ENCODE data around the gene PDE6B. TPM values are rescaled to one million over a fixed set of nuclear protein-coding genes. Genes with fewer than 3 reads are reported as not detected.

PDE6B gene
- total and polyA plus RNA-seq, 8 donors: 7.6 to 21.1 (median 16.4) TPM

GRCh38 chr4:647481-647880 is 22.1 kb downstream of the PDE6B start:
- no peak for ATAC-seq

GRCh38 chr4:648579-649292 is 23.4 kb downstream of the PDE6B start:
- intact Hi-C loops (cut with DNase I): no loop called here
- Histone ChIP-seq H3K27me3 (peaks cover 8 to 85% of the 10 kb centered on the region in 2 donors), H3K36me3 (no peaks in the 10 kb centered on the region), H3K27ac (no peak overlapping the region), H3K4me3 (no peak overlapping the region), H3K9me3 (peaks cover 0 to 3% of the 10 kb centered on the region in 2 donors), H3K4me1 (no peaks in the 10 kb centered on the region)
- peak in 1 of 4 donors; percentile 73 for DNase-seq
- ATAC-seq: no peak
- no peak for TF ChIP-seq CTCF (IDR thresholded peaks at IDR 0.05)

More at GRCh38 chr4:647481-647880, 22.1 kb downstream of the PDE6B start:
- no peak overlapping the region for H3K27ac ChIP-seq
- peaks cover 0 to 3% of the 10 kb centered on the region in 2 donors for H3K9me3 ChIP-seq
- no peaks in the 10 kb centered on the region for H3K36me3 ChIP-seq
- peak in 1 of 4 donors; percentile 26 for DNase-seq
- intact Hi-C loops (cut with DNase I): no loop called here
- no peak for TF ChIP-seq CTCF (IDR thresholded peaks at IDR 0.05)
- no peak overlapping the region for H3K4me3 ChIP-seq
- no peaks in the 10 kb centered on the region for H3K4me1 ChIP-seq
- peaks cover 8 to 74% of the 10 kb centered on the region in 2 donors for H3K27me3 ChIP-seq

GRCh38 chr4:649293-649625 is 23.9 kb downstream of the PDE6B start:
- Histone ChIP-seq H3K27ac (no peak overlapping the region), H3K27me3 (peaks cover 8 to 90% of the 10 kb centered on the region in 2 donors), H3K9me3 (peaks cover 0 to 3% of the 10 kb centered on the region in 2 donors), H3K4me1 (no peaks in the 10 kb centered on the region), H3K36me3 (no peaks in the 10 kb centered on the region), H3K4me3 (no peak overlapping the region)
- DNase-seq (no peak), ATAC-seq (no peak)
- intact Hi-C loops (cut with DNase I): no loop called here
- TF ChIP-seq CTCF (IDR thresholded peaks at IDR 0.05): no peak

- Histone ChIP-seq H3K27me3 (peaks cover 8 to 90% of the 10 kb centered on the region in 2 donors), H3K4me3 (no peak overlapping the region), H3K27ac (no peak overlapping the region), H3K9me3 (no peaks in the 10 kb centered on the region), H3K4me1 (no peaks in the 10 kb centered on the region), H3K36me3 (no peaks in the 10 kb centered on the region)
- intact Hi-C loops (cut with DNase I): no loop called here
- ATAC-seq: no peak
- TF ChIP-seq CTCF (IDR thresholded peaks at IDR 0.05): no peak
- peak in 1 of 4 donors; percentile 61 for DNase-seq
Observed at GRCh38 chr4:649751-650310, 24.5 kb downstream of the PDE6B start.

GRCh38 chr4:650461-650860 is 25.1 kb downstream of the PDE6B start:
- no peak overlapping the region for H3K4me3 ChIP-seq
- ATAC-seq: no peak

More at GRCh38 chr4:650461-650860, 25.1 kb downstream of the PDE6B start:
- Histone ChIP-seq H3K9me3 (no peaks in the 10 kb centered on the region), H3K36me3 (no peaks in the 10 kb centered on the region), H3K27ac (no peak overlapping the region), H3K27me3 (peaks cover 8 to 95% of the 10 kb centered on the region in 2 donors), H3K4me1 (no peaks in the 10 kb centered on the region)
- no peak for TF ChIP-seq CTCF (IDR thresholded peaks at IDR 0.05)
- intact Hi-C loops (cut with DNase I): no loop called here
- DNase-seq: peak in 1 of 4 donors; percentile 59

Measured in left lung (tissue), 10 donors.